NK-92 (cell line): ENCODE measurements around the gene PRL.

Experiments
- DNase-seq: peaks from one replicate; lab custom pipeline; 2025; ENCODE audit not compliant: unreplicated experiment; lab: John Stamatoyannopoulos, UW

The PRL gene

GRCh38 chr6:22296936-22297335, at the start of gene PRL:
TSS of gene PRL (minus strand) at chr6:22297036. CDS start at chr6:22296982, 54 bp downstream.
- DNase-seq, result no peak

DNA sequence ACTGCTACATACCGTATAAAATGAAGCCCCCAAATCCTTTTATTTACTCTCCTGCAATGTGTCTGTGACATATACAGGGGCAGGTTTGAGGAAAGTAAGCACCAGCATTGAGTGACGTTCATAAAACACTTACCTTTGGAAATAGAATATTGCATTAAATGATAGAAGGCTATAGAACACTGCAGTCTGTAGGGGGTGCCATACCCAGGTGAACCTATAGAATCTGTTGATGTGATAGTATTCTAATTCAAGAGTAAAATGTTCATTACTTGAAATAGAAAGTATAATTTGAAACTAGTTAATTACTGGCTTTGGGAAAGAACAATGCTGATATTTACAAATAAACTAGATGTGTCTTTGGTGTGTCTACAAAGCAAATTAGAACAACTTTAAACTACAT, 47.0 kb upstream of the PRL start:
- no peak for DNase-seq

GRCh38 chr6:22334778-22335177, 37.9 kb upstream of the PRL start:
- DNase-seq, result no peak

- no peak for DNase-seq
Observed at GRCh38 chr6:22333802-22334201, 37.0 kb upstream of the PRL start.

DNA sequence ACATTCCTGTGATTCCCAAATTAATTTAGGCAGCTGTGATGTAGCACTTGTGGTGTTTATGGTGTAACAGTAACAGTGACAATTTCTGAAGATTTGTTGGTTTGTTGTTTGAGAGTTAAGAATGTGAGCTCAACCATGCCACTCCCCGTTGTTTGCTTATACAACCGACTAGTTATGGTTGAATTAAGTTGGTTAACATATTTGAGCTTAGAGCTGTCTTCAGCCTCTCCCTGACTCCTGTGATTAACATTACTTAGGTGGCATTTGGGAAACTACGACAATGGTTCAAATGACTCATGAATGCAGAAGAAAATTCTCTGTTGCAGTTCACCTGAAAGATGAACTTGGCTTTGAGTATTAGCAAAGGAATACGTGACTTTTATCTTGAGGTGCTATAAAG, 35.9 kb upstream of the PRL start:
- no peak for DNase-seq

DNA sequence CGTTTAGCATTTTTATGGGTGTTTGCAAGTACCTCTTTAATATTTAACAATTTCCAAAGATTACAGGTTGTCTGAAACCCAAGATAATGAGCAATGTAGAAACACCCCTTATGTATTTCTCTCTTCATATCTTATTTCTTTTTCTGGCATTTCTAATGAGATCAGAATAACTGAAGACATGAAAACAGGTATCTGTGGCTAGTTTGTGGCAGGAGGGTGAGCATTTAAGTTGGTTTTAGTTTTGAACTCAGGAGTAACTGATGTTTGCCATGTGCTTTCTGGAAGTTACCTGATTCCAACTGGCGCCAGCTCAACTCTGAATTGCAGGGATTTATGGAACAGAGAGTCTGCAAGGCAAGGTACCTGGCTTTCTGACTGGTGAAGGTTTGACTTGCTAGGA, 35.4 kb upstream of the PRL start:
- DNase-seq, result no peak

GRCh38 chr6:22330941-22331340, 34.1 kb upstream of the PRL start:
- no peak for DNase-seq

GRCh38 chr6:22328474-22328873, 31.6 kb upstream of the PRL start:
- no peak for DNase-seq

DNA sequence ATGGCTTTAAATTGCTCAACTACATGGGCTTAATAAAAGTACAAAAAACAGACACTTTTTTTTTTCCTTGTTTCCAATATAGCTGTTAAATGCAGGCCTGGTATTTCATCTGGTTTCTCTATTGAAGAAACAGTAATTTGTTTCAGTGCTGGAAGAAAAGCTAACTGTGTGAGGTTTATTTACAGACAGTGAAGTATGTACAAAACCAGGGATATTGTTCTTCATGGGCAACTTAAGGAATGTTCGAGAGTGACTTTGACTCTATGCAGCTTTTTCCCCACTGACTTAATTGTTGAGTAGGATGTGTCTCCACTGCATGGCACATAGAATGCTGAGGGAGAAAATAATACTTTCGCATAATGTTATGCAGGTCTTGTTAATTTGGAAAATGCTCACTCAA, 31.0 kb upstream of the PRL start:
- DNase-seq, result no peak

DNA sequence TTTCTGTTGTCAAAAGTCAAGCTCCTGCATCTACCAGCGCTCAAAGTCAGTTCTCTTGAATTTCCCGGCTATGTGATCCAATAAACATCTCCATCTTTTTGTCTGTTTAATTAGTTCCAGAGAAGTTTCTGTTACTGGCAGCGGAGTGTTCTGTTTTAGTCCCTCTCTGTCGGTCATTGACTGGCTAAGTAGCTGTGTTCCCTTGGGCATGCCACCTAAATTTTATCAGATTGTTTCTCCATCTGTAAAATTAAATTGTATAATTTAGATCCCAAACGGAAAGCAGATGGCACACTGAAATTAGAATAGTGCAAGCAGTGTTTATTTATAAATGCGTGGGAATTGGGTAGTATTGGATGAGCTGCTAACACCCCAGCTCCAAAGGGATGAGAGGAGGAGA, 29.7 kb upstream of the PRL start:
- no peak for DNase-seq

DNA sequence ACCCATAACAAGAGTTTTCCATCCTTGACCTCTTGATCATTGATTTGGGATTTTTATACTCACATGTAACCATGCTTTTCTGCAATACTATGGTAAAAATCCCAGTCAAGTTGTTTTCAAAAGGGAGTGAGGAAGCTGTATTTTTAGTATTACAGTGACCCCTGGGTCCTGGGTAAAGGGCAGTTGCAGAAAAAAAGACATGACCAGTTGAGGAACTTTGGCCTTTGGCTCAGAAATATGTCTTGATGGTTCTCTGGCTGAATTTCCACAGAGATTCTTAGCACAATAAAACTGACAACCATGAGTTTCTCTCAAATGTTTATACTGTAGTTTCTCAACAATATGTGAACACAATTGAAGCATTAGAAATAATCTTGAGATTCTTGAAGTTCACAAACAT, 28.6 kb upstream of the PRL start:
- DNase-seq, result no peak

DNA sequence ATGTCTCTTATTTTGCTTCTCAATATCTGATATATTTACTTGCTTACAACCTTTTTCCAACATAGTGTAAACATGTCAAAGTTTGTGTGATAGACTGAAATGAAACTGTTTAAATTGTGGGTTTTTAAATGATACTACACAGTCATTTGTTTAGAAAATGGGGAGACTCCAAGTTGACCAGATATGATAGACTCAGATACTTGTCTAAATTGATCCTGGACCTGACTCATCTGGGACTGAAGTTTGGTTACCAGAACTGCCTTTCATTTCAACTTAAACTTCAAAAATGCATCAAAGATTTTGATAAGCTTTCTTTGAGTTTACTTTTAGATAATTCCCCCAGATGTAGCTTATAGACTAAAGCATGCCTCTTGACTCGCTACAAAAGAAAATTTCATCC, 27.0 kb upstream of the PRL start:
- DNase-seq, result no peak

GRCh38 chr6:22322103-22323030, 25.5 kb upstream of the PRL start:
- no peak for DNase-seq

DNA sequence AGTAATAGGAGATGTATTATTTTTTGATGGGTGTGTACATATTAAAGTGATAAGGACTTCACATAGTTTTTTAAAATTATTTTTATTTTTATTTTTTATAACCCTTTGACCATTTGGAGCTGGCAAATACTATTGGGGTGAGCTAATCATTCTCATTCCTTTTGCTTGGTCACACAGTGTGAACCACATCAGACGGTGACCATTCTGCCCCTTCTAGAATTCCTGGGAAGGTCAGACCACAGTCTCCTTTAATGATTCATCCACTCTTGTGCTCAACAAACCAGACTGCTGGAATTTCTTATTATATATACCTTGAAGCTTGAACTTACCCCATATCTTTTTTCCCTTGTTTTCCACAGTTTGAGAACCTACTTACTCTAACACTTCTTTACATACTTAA, 23.9 kb upstream of the PRL start:
- no peak for DNase-seq

DNA sequence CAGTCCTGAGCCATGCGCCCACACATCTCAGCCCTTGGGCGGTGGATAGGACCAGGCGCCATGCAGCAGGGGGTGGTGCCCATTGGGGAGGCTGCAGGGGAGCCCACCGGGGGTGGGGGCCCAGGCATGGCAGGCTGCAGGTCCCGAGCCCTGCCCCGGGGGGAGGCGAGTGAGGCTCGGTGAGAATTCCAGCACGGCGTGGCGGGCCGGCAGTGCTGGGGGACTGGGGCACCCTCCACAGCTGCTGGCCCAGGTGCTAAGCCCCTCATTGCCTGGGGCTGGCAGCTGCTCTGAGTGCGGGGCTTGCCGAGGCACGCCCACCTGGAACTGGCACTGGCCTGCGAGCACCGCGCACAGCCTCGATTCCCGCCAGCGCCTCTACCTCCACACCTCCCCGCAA, 21.6 kb upstream of the PRL start:
- DNase-seq, result no peak

DNA sequence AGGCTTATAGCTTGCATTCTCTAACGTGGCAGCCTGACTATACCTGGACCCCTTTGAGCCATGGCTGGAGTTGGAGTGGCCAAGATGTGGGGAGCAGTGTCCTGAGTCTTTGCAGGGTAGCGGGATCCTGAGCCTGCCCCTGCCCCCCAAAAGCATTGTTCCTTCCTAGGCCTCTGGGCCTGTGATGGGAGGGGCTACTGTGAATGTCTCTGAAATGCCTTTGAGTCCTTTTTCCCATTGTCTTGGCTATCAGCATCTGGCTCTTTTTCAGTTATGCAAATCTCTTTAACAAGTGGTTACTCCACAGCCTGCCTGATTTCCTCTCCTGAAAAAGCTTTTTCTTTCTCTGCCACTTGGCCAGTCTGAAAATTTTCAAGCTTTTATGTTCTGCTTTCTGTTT, 17.0 kb upstream of the PRL start:
- DNase-seq, result no peak

DNA sequence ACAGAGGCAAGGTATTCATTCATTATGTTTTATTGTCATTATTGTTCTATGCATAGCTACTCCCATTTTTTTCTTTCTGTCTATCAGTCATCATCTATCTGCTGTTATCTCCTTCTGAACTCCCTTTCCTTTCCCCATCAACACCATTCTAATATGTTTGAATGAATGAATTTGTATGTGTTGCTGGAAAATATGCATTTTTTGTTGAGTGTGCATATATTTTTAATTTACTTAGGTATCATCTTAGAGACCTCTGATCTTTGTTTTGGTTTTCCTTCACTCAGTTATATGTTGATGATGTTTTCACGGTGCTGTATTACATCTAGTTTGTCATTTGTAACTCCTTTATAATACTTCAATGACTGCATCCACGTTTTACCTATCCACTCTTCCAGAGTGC, 12.1 kb upstream of the PRL start:
- DNase-seq, result no peak

DNA sequence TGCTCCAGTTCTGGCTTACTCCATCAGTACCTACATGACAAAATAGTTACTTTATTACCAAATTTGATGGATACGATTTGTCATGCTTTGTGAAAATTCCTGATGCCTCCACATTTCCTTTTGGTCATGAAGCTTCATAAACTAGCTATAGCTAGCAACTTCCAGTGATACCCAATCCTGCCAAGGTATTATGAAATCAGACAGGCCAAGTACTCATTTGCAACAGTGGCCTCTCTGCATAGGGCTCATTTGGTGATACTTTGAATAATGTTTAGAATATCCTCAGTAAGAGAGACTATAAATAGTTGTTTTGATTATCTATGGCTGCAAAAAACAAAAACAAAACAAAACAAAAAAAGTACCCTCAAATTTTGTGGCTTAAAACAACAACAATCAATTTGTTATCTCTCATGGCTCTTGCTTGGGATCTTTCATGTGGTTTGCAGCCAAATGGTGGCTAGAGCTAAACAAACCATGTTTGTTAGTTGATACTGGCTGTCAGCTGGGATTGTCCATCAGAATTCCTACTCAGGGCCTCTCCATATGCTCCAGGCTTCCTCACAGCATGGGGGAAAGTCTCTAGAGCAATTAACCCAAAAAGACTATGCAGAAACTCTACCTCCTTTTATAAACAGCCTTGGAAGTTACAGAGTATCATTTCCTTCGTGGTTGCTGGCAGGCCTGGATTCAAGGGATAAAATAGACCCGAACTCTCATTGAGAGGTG, 10.1 kb upstream of the PRL start:
- no peak for DNase-seq

GRCh38 chr6:22302838-22303237, 6.0 kb upstream of the PRL start:
- no peak for DNase-seq

DNA sequence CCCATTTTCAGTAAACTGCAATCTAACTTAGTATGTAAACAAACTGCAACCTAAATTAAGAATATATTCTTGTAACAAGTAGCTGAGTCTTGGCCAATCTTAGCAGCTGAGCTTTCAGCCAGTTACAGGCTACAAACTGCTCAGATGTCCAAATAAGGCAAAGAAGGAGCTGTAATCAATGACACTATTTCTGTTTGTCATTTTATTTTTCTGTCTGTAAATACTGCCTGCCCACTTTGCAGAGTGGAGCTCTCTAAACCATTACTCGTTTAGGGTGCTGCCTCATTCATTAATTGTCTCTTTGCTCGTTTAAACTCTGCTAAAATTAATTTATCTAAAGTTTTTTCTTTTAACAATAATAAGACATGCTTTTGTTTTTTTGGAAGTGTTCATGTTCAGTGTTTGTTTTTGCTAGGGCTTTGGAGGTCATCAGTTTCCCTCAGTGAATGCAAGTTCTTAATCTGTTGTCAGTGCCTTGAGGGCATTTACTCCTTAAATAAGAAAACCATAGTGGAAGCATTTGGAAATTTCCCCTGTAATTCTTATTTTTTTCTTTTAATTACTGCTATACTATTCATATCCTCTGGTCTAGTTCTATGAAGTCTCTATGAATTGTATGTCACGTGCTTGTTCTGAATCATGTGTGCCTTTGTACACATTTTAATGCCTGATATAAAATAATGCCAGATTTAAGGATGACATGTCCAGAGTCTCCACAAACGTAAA, 3.6 kb upstream of the PRL start:
- no peak for DNase-seq

GRCh38 chr6:22298475-22298890, 1.6 kb upstream of the PRL start:
- no peak for DNase-seq

GRCh38 chr6:22296067-22296466, 769 bp downstream of the PRL start:
- DNase-seq, result no peak
